ENCODE data around the gene PTPRT.

PTPRT gene

DNA sequence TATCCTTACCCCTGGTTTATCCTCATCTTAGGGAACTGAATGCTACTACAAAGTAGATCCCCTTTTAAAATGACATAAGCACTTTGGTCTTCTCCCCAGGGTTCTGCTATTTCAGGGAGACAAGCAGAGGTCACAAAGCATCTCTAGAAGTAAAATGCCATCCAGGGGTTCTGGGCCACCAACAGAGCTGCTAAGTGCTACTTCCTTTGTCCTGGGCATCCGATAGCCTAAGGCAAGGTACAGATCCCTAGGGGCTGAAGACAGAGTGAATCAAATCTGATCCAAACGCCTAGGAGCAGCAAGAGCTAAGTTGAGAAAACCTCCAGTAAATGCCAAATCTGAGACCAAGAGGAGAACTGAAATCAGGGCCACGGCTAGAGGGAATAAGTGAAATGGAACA lies 161.2 kb downstream of the PTPRT start:
- DNase-seq (ENCODE audit: low read depth in 2 of 2, low spot score in 1 of 2): no peak

GRCh38 chr20:43023836-43024235 lies 165.9 kb downstream of the PTPRT start:
- DNase-seq (ENCODE audit: low read depth in 2 of 2, low spot score in 1 of 2): no peak

- DNase-seq (ENCODE audit: low read depth in 2 of 2, low spot score in 1 of 2): no peak
Measured at GRCh38 chr20:43022568-43022967, 167.1 kb downstream of the PTPRT start.

- DNase-seq (ENCODE audit: low read depth in 2 of 2, low spot score in 1 of 2): no peak
Measured at GRCh38 chr20:43022081-43022480, 167.6 kb downstream of the PTPRT start.

- DNase-seq (ENCODE audit: low read depth in 2 of 2, low spot score in 1 of 2): no peak
Measured at GRCh38 chr20:43017241-43018030, 172.3 kb downstream of the PTPRT start.

DNA sequence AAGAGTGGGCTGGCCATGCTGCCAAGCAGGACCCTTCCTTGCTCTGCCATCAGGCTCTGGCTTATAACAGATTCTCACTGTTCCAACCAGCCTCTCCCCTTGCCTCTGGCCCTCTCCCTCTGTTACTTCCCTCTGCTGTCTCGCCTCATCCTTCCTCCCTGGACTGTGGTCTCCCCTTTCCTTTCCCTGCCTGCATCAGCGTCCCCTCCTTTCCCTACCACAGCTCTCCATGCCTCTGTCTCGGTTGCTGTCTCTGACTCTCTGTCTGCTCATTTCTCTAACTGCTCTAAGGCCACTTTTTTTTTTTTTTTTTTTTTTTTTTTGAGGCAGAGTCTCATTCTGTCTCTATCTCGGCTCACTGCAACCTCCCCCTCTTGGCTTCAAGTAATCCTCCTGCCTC lies 173.4 kb downstream of the PTPRT start:
- no peak for DNase-seq (ENCODE audit: low read depth in 2 of 2, low spot score in 1 of 2)

- no peak for DNase-seq (ENCODE audit: low read depth in 2 of 2, low spot score in 1 of 2)
Measured at GRCh38 chr20:43015566-43015965, 174.1 kb downstream of the PTPRT start.

- no peak for DNase-seq (ENCODE audit: low read depth in 2 of 2, low spot score in 1 of 2)
Measured at GRCh38 chr20:43014206-43014605, 175.5 kb downstream of the PTPRT start.

DNA sequence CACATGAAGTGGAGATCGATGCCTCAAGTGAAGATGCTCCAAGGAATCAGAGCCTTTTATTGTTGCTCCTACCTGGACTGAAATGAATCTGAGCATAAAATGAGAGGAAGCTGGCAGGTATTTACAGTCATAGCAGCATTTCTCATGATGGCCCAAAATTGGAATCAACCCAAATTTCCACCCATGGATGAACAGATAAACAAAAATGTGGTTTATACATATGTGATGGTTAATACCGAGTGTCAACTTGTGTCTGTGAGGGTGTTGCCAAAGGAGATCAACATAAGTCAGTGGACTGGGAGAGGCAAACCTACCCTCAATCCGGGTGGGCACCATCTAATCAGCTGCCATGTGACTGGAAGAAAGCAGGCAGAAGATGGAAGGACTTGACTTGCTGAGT lies 178.2 kb downstream of the PTPRT start:
- DNase-seq (ENCODE audit: low read depth in 2 of 2, low spot score in 1 of 2): no peak

DNA sequence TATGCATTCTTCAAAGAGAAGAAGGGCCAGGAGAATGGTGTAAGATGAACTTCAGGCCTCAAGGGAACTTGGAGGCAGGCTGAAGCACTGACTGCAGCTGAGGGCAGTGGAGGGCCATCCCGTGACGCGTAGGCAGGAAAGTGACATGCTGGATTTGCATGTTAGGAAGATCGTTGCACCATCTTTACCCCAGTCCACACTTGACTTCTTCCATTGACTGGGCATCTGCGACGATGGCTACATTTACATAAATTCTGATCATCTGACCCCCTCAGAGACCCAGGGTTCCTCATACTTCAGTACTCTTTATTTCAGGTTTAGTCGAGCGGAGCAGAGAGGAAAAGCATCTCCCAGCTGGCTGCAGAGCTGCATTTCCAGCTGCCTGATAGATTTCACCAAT lies 180.2 kb downstream of the PTPRT start:
- no peak for DNase-seq (ENCODE audit: low read depth in 2 of 2, low spot score in 1 of 2)

- no peak for DNase-seq (ENCODE audit: low read depth in 2 of 2, low spot score in 1 of 2)
Measured at GRCh38 chr20:43007525-43007924, 182.2 kb downstream of the PTPRT start.

DNA sequence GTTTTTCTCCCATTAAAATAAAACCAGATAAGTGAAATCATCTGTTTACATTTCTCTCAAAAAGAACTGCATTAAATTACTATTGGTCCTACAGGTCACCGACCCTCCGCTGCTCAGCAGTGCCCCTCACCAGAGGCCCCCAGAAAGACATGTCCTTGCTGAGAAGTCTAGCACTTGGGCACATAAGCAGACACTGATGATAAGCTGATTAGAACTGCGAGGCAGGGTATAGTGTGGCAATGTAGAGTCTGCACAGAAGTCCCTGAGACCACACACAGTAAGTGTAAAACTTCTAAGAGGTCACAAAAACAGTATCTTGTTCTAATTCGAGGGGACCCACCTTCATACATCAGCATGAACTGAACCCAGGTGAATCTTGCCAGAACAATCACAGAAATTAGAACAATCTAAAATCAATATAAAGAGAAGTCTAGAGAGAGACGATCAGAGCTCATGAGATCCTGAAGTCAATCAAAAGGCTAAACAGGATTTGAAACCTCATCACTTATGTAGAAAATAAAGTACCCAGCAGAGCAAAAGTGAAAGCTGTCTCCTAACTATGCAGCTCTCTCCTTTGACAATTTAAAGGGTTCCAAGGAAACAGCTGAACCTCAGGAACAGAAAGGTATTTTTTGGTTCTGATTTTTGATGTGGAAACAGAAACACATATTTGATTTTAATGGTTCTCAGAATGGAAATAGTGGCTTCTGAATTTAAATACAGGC lies 182.9 kb downstream of the PTPRT start:
- no peak for DNase-seq (ENCODE audit: low read depth in 2 of 2, low spot score in 1 of 2)

- no peak for DNase-seq (ENCODE audit: low read depth in 2 of 2, low spot score in 1 of 2)
Measured at GRCh38 chr20:43003318-43003944, 186.3 kb downstream of the PTPRT start.

DNA sequence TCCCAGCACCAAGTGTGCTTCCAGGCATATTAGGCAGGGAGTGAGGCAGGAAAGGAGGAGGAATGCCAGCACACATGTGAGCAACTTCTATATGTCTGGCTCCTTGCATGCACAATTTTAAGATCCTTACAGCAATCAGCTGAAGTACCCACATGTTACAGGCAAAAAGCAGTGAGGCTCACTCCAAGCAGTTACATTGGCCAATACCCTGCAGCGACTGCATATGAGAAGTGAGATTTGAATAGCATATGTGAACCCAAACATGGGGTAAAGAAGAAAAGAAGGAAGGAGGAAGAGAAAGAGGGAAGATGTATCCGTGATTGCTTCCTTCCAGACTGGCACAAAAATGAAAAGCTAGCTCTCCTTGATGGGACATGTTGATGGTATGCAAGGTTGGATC lies 193.6 kb downstream of the PTPRT start:
- DNase-seq (ENCODE audit: low read depth in 2 of 2, low spot score in 1 of 2): no peak

- DNase-seq (ENCODE audit: low read depth in 2 of 2, low spot score in 1 of 2): no peak
Measured at GRCh38 chr20:42988319-42988718, 201.4 kb downstream of the PTPRT start.

GRCh38 chr20:42987376-42988114 lies 202.2 kb downstream of the PTPRT start:
- no peak for DNase-seq (ENCODE audit: low read depth in 2 of 2, low spot score in 1 of 2)

- no peak for DNase-seq (ENCODE audit: low read depth in 2 of 2, low spot score in 1 of 2)
Measured at GRCh38 chr20:42986143-42986773, 203.4 kb downstream of the PTPRT start.

- no peak for DNase-seq (ENCODE audit: low read depth in 2 of 2, low spot score in 1 of 2)
Measured at GRCh38 chr20:42985628-42986027, 204.1 kb downstream of the PTPRT start.

GRCh38 chr20:42982218-42982617 lies 207.5 kb downstream of the PTPRT start:
- no peak for DNase-seq (ENCODE audit: low read depth in 2 of 2, low spot score in 1 of 2)

DNA sequence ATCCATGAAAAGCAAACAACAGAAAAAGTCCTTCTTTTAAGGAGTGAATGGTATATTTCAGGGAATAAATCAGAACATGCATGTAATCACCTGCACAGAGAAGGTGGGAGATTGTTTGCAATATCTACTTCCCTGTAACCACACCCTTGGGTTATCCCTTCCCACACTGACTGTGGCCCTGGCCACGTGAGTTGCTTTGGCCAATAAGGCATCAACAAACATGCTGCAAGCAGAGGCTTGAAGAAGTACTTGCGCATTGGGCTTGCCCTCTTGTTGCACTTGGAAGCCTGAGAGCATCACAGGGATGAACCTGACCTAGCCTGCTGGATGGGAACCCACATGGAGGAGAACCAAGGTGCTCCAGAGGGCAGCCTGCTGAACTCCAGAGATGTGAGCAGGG lies 208.5 kb downstream of the PTPRT start:
- no peak for DNase-seq (ENCODE audit: low read depth in 2 of 2, low spot score in 1 of 2)

DNA sequence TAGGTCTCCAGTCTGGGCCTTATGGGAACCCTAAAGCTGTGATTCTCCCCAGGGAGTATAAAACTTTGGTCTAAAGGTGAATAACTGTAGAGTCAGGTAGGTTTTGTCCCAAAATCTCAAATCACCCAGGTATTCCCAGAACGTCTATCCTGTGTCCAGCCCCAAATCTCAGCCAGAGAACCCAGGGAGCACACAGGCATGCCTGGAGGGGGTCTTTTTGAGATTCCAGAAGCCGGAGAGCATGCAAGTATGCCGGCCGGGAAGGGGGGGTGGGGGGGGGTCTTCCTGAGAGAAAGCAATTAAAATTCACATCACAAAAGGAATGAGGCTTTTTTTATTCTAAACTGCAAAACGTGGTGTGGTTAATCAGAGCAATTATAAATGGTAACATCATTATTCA lies 210.0 kb downstream of the PTPRT start:
- no peak for DNase-seq (ENCODE audit: low read depth in 2 of 2, low spot score in 1 of 2)

Data from stimulated activated CD8-positive, alpha-beta memory T cell treated with anti-CD3 and anti-CD28 coated beads, Interleukin-4, amount 100 ng/mL, for 1 hour (primary cell).